GM10266 (cell line): ENCODE data around the gene ASXL2.
"Not testable (repeated sequence)": the region's sequence is repeated elsewhere in the genome, so short reads cannot be mapped to it uniquely, and the experiment has no call there.

Source experiments
- DNase-seq: peaks from one replicate; pipeline ENCODE4 v3.0.0; 2012; ENCODE audit errors: extremely low spot score
- CTCF ChIP-seq: IDR thresholded peaks from 2 replicates; pipeline ENCODE4 v1.5.1; 2012; ENCODE audit warnings: mild to moderate bottlenecking, low read depth; ENCODE audit not compliant: control insufficient read depth, insufficient read depth; ENCODE audit errors: missing control alignments

Gene ASXL2

GRCh38 chr2:25878361-25879132, at the start of gene ASXL2:
Gene ASXL2 (minus strand): TSS chr2:25878487. CDS start chr2:25878222, 265 bp downstream.
- DNase-seq, result peak; percentile 93
- no peak for TF ChIP-seq CTCF

GRCh38 chr2:25926984-25927756, 48.9 kb upstream of the ASXL2 start:
- TF ChIP-seq CTCF, result no peak
- no peak for DNase-seq

GRCh38 chr2:25922501-25922900, 44.2 kb upstream of the ASXL2 start:
- DNase-seq, result no peak
- no peak for TF ChIP-seq CTCF

- no peak for TF ChIP-seq CTCF
- DNase-seq, result no peak
Observed at GRCh38 chr2:25920786-25921415, 42.6 kb upstream of the ASXL2 start.

- DNase-seq, result no peak
- TF ChIP-seq CTCF, result no peak
Observed at GRCh38 chr2:25920336-25920735, 42.0 kb upstream of the ASXL2 start.

GRCh38 chr2:25917832-25918231, 39.5 kb upstream of the ASXL2 start:
- TF ChIP-seq CTCF, result no peak
- no peak for DNase-seq

- DNase-seq, result not testable (repeated sequence)
Observed at GRCh38 chr2:25917411-25917810, 39.1 kb upstream of the ASXL2 start.

- DNase-seq, result not testable (repeated sequence)
Observed at GRCh38 chr2:25915944-25916772, 37.9 kb upstream of the ASXL2 start.

GRCh38 chr2:25915411-25915810, 37.1 kb upstream of the ASXL2 start:
- DNase-seq, result not testable (repeated sequence)

- not testable (repeated sequence) for DNase-seq
Observed at GRCh38 chr2:25913696-25913973, 35.3 kb upstream of the ASXL2 start.
